Activated CD4-positive, alpha-beta T cell treated with anti-CD3 and anti-CD28 coated beads, Interleukin-2, amount 50 U/mL, for 24 hours (primary cell): ENCODE results near the gene ANGPTL8.

Source experiments
- DNase-seq, 2 donors: peaks; one replicate each; pipeline ENCODE4 v3.0.0-alpha.2; 2020; ENCODE audit warnings: low read depth in 1 of 2, low spot score in 1 of 2

Gene ANGPTL8

GRCh38 chr19:11203194-11204075 is 36.0 kb upstream of the ANGPTL8 start:
- peak in 1 of 2 donors; percentile 9 for DNase-seq

- DNase-seq: no peak
These were observed 35.3 kb upstream of the ANGPTL8 start for GRCh38 chr19:11204076-11204602.

- no peak for DNase-seq
These were observed 34.5 kb upstream of the ANGPTL8 start for GRCh38 chr19:11204943-11205349.

GRCh38 chr19:11205939-11206570 is 33.4 kb upstream of the ANGPTL8 start:
- no peak for DNase-seq

GRCh38 chr19:11208561-11209471 is 30.6 kb upstream of the ANGPTL8 start:
- DNase-seq: no peak

- no peak for DNase-seq
These were observed 29.4 kb upstream of the ANGPTL8 start for GRCh38 chr19:11209839-11210655.

- no peak for DNase-seq
These were observed 28.8 kb upstream of the ANGPTL8 start for GRCh38 chr19:11210656-11210928.

GRCh38 chr19:11214387-11214786 is 25.0 kb upstream of the ANGPTL8 start:
- no peak for DNase-seq

GRCh38 chr19:11221082-11221598 is 18.3 kb upstream of the ANGPTL8 start:
- DNase-seq: no peak

- DNase-seq: no peak
These were observed 16.2 kb upstream of the ANGPTL8 start for GRCh38 chr19:11223200-11223599.

GRCh38 chr19:11224429-11224828 is 15.0 kb upstream of the ANGPTL8 start:
- DNase-seq: no peak

GRCh38 chr19:11225172-11225571 is 14.2 kb upstream of the ANGPTL8 start:
- no peak for DNase-seq

- DNase-seq: no peak
These were observed 13.6 kb upstream of the ANGPTL8 start for GRCh38 chr19:11225815-11226214.

- no peak for DNase-seq
These were observed 12.7 kb upstream of the ANGPTL8 start for GRCh38 chr19:11226716-11227166.

GRCh38 chr19:11227195-11227886 is 12.1 kb upstream of the ANGPTL8 start:
- no peak for DNase-seq

- no peak for DNase-seq
These were observed 8.6 kb upstream of the ANGPTL8 start for GRCh38 chr19:11230621-11231386.

GRCh38 chr19:11232555-11232954 is 6.9 kb upstream of the ANGPTL8 start:
- no peak for DNase-seq

GRCh38 chr19:11233073-11233472 is 6.3 kb upstream of the ANGPTL8 start:
- no peak for DNase-seq

- no peak for DNase-seq
These were observed 4.8 kb upstream of the ANGPTL8 start for GRCh38 chr19:11234486-11235075.
